NCI-H748 treated with DMSO at 0.1 percent for 48 hours (cell line): ENCODE results near the gene KRTAP12-4.
"Not testable (repeated sequence)": the region's sequence is repeated elsewhere in the genome, so short reads cannot be mapped to it uniquely, and the experiment has no call there.

Source experiments
- DNase-seq: peaks from one replicate; lab custom pipeline; 2025; lab: John Stamatoyannopoulos, UW

Gene KRTAP12-4

DNA sequence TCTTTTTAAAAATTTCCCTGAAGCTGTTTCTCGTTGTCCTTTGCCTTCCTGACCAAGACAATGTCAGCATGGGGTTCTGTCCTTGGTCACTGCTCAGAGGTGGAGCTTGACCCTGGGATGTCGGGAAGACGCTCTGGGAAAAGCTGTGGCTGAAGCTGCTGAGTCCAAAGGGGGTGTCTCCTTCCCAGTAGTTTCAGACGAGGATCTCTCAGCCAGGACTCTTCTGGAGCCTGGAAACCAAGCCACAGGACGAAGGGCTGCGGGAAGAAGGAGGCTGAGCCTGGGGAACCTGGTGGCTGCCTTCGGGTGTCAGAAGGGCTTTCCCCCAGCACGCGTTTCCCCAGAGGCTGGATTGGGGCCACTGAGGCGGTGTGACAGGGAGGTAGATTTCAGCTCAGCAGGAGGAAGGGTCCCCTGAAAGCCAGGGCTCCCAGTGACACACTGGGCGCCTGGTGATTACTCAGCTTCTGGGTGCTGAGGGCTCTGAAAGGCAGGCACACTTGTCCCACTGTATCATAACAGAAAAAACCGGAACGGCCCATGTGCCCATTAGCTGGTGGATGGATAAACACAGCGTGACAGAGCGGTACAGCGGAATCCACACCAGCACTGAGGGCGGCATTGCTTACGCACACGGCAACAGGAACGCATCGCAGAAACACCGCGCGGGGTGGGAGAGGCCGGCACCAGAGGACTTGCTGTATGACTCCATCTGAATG, 32.5 kb upstream of the KRTAP12-4 start:
- DNase-seq, result no peak

GRCh38 chr21:44686000-44686781, 31.7 kb upstream of the KRTAP12-4 start:
- DNase-seq, result no peak

GRCh38 chr21:44685050-44685449, 30.6 kb upstream of the KRTAP12-4 start:
- not testable (repeated sequence) for DNase-seq

DNA sequence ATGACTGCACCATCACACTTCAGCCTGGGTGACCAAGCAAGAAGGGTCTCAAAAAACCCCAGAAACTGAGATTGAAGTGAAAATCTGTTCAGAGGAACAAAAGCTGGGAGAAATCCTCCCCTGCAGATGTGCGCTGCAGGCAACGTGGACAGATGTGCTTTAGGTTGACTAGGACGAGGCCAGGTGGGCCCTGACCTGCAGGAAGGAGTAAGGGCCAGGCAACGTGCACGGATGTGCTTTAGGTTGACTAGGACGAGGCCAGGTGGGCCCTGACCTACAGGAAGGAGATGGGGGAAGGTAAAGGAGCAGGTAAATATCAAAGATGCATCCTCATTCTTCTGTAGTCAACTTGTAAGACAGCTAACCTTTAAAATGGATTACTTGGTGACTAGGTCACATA, 30.0 kb upstream of the KRTAP12-4 start:
- DNase-seq, result no peak

DNA sequence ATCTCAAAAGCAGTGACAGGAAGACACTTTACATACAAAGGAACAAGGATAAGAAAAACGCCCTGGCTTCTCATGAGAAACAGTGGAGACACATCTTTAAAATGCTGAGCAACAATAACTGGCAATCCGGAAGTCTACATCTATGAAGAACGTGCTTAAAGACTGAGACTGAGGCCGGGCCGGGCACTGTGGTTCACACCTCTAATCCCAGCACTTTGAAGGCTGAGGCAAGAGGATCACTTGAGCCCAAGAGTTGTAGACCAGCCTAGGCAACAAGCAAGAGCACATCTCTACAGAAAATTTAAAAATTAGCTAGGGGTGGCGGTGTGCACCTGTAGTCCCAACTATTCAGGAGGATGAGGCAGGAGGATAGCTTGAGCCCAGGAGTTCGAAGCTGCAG, 29.6 kb upstream of the KRTAP12-4 start:
- DNase-seq, result no peak

DNA sequence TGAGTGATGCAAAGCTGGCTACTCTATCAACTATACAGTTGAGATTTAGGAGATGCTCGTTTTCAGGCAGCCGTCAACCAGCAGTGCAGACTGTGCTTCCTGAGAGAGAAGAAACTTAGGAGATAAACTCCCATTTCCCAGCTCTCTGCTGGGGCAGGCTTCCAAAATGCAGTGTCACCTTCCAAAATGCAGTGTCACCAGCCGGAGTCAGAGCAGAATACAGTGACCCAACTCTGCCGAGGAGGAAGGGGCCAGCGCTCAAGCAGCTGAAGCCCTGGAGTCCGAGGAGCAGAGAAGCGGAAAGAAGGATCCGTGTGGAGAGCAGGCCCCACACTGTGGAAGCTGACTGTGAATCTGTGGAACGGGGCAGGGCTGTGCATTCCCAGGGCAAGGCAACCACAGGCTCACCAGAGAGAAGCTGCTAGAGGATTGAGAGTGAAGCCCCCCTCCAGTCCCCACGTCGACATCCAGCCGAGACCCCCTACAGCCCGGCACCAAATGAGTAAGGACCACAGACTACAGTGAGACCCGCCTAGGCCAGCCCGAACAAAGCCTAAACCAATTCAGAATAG, 28.2 kb upstream of the KRTAP12-4 start:
- no peak for DNase-seq

DNA sequence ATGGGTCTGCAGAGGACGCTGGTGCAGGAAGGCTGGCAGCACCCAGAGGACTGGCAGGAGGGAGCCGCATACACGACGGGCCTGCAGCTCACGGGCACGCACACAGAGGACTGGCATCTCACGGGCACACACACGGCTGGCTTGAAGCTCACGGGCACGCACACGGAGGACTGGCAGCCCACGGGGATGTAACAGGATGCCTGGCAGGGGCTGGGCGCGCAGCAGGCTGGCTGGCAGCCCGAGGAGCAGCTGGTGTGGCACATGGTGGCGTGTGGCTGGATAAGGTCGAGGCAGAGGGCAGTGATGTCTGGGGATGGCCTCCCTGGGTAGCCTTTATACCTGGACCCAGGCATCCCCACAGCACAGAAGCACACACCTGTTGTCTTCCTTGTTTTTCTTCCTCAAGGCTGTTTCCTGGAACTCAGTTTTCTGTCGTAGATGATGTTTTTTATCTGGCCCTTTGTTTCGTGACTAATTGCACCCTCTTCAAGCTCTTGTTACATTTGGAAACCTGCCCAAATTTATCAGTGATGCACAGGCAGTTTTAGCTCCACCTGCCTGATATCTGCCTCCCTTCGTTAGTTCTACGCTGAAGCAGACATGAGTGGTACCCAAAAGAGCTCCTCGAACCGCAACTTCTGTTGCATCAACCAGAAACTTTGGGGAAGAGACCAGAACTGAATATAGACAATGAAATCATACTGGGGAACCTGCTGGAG, 27.6 kb upstream of the KRTAP12-4 start, which contains the start of gene KRTAP12-1:
KRTAP12-1 (minus strand) TSS at position 303 of the 719 bp plus-strand sequence; CDS start at position 263, 40 bp downstream.
- peak; percentile 94 for DNase-seq

DNA sequence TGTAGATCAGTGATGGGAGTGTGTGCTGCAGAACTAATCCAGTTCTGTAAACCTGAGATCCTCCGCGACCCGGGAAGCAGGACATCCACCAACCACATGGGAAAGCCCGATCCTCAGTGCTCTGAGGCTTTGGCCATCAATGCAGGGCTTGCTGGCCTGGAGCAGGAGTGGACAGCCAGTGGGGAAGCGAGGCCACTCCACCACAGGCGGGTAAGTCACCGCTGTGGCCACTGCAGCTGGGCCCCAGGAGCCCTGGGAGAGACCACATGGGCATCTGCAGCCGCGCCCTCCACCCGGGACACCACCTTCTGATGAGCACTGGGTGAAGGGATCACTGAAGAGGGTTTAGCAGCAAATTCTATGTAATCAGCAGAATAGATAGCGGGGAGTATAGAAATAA, 26.7 kb upstream of the KRTAP12-4 start:
- DNase-seq, result no peak

DNA sequence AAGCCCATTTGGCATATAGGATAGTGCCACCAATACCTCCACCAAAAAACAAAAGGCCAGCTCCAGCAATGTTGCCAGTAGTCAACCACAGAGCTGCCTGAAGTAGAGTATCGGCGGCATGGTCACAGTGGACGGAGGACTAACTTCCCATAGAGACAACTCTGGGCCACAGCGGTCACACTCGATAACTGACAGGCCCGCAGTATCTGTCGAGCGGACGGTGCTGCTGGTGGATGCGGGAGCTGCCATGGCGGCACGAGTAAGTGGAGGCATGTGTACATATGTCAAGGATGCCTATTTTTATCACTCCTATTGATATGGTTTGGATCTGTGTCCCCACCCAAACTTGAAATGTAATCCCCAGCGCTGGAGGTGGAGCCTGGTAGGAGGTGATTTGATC, 23.4 kb upstream of the KRTAP12-4 start:
- DNase-seq, result no peak

DNA sequence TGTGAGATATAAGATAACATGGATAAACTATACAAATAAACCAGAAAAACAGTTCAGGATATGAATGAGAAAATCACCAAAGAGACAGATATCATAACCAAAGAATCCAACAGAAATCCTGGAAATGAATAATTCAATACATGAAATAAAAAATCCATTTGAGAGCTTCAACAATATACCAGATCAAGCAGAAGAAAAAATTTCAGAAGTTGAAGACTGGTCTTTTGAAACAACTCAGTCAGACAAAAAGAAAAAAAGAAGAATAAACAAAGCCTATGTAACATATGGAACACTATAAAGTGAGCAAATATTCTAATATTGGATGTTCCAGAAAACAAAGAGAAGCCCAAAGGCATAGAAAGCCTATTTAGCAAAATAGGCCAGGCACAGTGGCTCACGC, 17.5 kb upstream of the KRTAP12-4 start:
- DNase-seq, result no peak

- DNase-seq, result no peak
These were observed 16.4 kb upstream of the KRTAP12-4 start for GRCh38 chr21:44670642-44671432.

DNA sequence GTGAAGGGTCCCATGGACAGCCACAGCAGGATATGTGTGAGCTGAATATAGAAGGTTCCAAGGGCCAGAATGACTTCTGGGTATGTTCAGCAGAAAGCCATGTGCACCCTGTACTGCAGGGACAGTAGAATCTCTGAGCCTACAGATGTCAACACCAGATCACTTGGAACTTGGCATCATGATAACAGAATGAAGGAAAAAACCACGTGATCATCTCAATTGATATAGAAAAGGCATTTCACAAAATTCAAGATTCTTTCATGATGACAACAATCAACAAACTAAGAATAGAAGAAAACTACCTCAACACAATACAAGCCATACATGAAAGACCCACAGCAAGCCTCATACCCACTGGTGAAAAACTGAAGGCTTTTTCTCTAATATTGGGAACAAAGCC, 13.2 kb upstream of the KRTAP12-4 start:
- no peak for DNase-seq

DNA sequence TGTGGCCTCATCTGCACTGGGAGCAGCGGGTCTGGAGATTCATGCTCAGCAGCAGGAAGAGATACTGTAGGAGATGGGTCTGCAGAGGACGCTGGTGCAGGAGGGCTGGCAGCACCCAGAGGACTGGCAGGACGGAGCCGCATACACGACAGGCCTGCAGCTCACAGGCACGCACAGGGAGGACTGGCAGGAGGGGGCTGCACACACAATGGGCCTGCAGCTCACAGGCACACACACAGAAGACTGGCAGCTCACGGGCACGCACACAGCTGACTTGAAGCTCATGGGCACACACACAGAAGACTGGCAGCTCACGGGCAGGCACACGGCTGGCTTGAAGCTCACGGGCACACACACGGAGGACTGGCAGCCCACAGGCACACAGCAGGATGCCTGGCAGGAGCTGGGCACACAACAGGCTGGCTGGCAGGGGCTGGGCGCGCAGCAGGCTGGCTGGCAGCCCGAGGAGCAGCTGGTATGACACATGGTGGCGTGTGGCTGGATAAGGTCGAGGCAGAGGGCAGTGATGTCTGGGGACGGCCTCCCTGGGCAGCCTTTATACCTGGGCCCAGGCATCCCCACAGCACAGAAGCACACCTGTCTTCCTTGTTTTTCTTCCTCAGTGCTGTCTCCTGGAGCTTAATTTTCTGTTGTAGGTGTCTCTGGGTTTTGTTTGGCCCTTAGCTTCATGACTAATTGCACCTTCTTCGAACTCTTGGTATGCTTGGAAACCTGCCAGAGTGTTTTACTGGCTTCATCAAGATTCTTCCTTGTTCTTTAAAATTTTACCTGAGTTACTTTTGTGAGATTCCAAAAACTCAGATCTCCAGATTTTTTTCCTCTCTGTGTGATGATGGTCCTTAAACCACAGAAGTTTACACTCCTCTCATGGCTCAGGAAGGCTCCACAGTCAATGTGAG, 12.2 kb upstream of the KRTAP12-4 start, which contains the start of gene KRTAP12-2:
KRTAP12-2 (minus strand) TSS at position 527 of the 920 bp plus-strand sequence; CDS start at position 486, 41 bp downstream.
- DNase-seq, result no peak

DNA sequence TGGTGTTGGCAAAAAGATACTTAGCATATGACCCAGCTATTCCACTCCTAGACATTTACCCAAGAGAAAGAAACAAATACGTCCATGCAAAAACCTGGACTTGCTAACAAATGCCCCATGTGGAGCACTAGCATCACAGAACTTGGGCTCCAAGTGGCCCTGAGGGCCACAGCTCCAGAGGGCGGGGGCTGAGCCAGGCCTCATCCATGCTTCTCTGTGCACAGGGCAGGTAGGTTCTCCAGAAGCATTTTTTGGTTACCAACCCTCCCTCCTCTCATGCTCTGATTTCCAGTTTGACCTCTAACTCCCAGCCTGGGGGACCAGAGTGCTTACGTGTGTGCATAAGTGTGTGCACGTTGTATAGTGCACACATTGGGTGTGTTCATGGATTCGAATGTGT, 10.2 kb upstream of the KRTAP12-4 start:
- DNase-seq, result no peak

- DNase-seq, result not testable (repeated sequence)
These were observed 7.1 kb upstream of the KRTAP12-4 start for GRCh38 chr21:44661567-44661966.

DNA sequence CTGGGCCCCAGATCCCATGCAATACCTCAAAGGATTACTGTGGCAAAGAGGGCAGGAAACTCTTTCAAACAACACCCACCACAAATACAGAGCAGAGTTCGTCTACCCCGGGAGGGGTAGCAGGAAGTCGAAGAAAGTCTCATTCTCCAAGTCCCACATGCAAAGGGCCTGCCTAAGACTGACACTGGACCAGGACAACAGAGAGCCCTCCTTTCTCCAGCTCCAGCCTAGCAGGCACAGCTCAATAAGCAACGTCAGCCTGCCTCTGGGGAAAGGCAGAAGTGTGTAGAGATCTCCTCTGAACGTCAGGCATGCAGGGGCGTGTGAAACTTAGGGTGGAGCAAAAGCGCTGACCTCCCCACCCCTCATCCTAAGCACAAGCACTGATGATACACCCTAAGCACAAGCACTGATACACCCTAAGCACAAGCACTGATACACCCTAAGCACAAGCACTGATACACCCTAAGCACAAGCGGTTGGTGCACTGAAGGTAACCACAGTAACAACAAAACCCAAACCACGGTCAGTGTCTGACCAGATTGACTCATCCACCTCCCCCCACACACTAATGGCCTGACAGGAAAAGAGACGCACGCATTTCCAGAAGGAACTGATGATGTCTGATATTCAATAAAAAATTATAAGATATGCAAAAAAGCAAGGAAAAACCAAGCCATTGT, 4.6 kb upstream of the KRTAP12-4 start:
- no peak for DNase-seq

- no peak for DNase-seq
These were observed 4.1 kb upstream of the KRTAP12-4 start for GRCh38 chr21:44658541-44658910.

GRCh38 chr21:44657635-44658540, 3.4 kb upstream of the KRTAP12-4 start, which contains the start of gene KRTAP12-3:
TSS of gene KRTAP12-3 (plus strand) at chr21:44657932. CDS start at chr21:44657980, 48 bp downstream.
- DNase-seq, result no peak

DNA sequence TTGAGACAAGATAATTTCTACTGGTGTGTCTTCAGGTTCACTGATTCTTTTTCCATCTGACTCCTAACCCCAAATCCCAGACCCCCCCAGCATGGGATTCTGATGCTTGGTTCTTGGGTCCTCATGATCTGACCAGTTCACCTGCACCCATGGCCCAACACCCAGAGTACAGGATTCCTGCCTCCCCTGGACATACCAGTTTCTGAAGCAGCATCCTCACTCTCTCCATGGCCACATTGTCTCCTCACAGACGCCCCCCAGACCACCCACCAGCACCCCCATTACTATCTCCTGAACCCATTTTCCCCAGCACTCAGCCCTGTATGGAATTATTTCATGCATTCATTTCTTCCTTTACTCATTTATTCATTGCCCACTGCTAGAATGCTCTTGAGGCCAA, 2.4 kb upstream of the KRTAP12-4 start:
- DNase-seq, result no peak
